H9 (cell line): ENCODE data around the gene TMEM120B. TPM values are rescaled to one million over a fixed set of nuclear protein-coding genes. Genes with fewer than 3 reads are reported as not detected.
A peak's percentile ranks its signal among the peaks of the same experiment; 100 is the strongest.

Experiments used
- DNase-seq: peaks from one replicate; pipeline ENCODE4 v3.0.0-alpha.2; 2017
- H2AFZ ChIP-seq: one replicate; pipeline ENCODE4 v1.6.1; 2013; ENCODE audit warnings: mild to moderate bottlenecking, low read length, control low read depth, moderate library complexity
- H2AK5ac ChIP-seq: 2 replicates; pipeline ENCODE4 v1.6.1; 2013; ENCODE audit warnings: low read length, control low read depth, mixed read lengths; ENCODE audit not compliant: insufficient read length
- H2BK120ac ChIP-seq: one replicate; pipeline ENCODE4 v1.6.1; 2013; ENCODE audit warnings: low read depth, mild to moderate bottlenecking, low read length, control low read depth, inconsistent platforms; ENCODE audit not compliant: poor library complexity, severe bottlenecking
- H2BK12ac ChIP-seq: 2 replicates; pipeline ENCODE4 v1.6.1; 2013; ENCODE audit warnings: low read length, control low read depth, mixed read lengths, low read depth; ENCODE audit not compliant: insufficient read length
- H2BK15ac ChIP-seq: 2 replicates; pipeline ENCODE4 v1.6.1; 2013; ENCODE audit warnings: low read depth, low read length, control low read depth
- H2BK20ac ChIP-seq: one replicate; pipeline ENCODE4 v1.6.1; 2013; ENCODE audit warnings: low read depth, mild to moderate bottlenecking, low read length, control low read depth, inconsistent platforms; ENCODE audit not compliant: poor library complexity, severe bottlenecking
- H2BK5ac ChIP-seq: 2 replicates; pipeline ENCODE4 v1.6.1; 2013; ENCODE audit warnings: low read length, control low read depth, mixed read lengths; ENCODE audit not compliant: insufficient read length
- H3K14ac ChIP-seq: 2 replicates; pipeline ENCODE4 v1.6.1; 2013; ENCODE audit warnings: low read length, control low read depth; ENCODE audit not compliant: insufficient read depth
- H3K18ac ChIP-seq: 2 replicates; pipeline ENCODE4 v1.6.1; 2013; ENCODE audit warnings: low read depth, mild to moderate bottlenecking, mixed read lengths, low read length, control low read depth; ENCODE audit not compliant: insufficient read length
- H3K23ac ChIP-seq: 2 replicates; pipeline ENCODE4 v1.6.1; 2013; ENCODE audit warnings: low read length, control low read depth, mixed read lengths, low read depth; ENCODE audit not compliant: insufficient read length
- H3K23me2 ChIP-seq: 2 replicates; pipeline ENCODE4 v1.6.1; 2013; ENCODE audit warnings: low read depth, mild to moderate bottlenecking, mixed read lengths, low read length, control low read depth; ENCODE audit not compliant: insufficient read length, poor library complexity, severe bottlenecking
- H3K27ac ChIP-seq: 2 replicates; pipeline ENCODE4 v1.5.1; 2013; ENCODE audit warnings: low read length, control low read depth, mixed read lengths, low read depth; ENCODE audit not compliant: insufficient read length
- H3K27me3 ChIP-seq: 2 replicates; pipeline ENCODE4 v1.6.1; 2013; ENCODE audit warnings: low read length, control low read depth, inconsistent platforms; ENCODE audit not compliant: insufficient read depth
- H3K4ac ChIP-seq: 2 replicates; pipeline ENCODE4 v1.6.1; 2013; ENCODE audit warnings: low read depth, mild to moderate bottlenecking, control low read depth, inconsistent platforms, low read length, moderate library complexity
- H3K4me1 ChIP-seq: 2 replicates; pipeline ENCODE4 v1.6.1; 2013; ENCODE audit warnings: low read length, control low read depth, inconsistent platforms; ENCODE audit not compliant: insufficient read depth
- H3K4me2 ChIP-seq: 2 replicates; pipeline ENCODE4 v1.6.1; 2013; ENCODE audit warnings: low read length, control low read depth, mixed read lengths; ENCODE audit not compliant: insufficient read length, insufficient read depth
- H3K56ac ChIP-seq: 2 replicates; pipeline ENCODE4 v1.6.1; 2013; ENCODE audit warnings: low read depth, mild to moderate bottlenecking, mixed read lengths, low read length, control low read depth; ENCODE audit not compliant: insufficient read length
- H3K79me1 ChIP-seq: 2 replicates; pipeline ENCODE4 v1.6.1; 2013; ENCODE audit warnings: low read depth, mild to moderate bottlenecking, moderate library complexity, low read length, control low read depth, inconsistent platforms; ENCODE audit not compliant: insufficient read depth, poor library complexity, severe bottlenecking
- H3K79me2 ChIP-seq: 2 replicates; pipeline ENCODE4 v1.6.1; 2013; ENCODE audit warnings: low read length, control low read depth, inconsistent platforms; ENCODE audit not compliant: insufficient read depth
- H3K9ac ChIP-seq: 2 replicates; pipeline ENCODE4 v1.6.1; 2013; ENCODE audit warnings: low read length, control low read depth, mixed read lengths; ENCODE audit not compliant: insufficient read length; ENCODE audit errors: extremely low read depth
- H3K9me3 ChIP-seq: one replicate; pipeline ENCODE4 v1.6.1; 2013; ENCODE audit warnings: low read depth, low read length, inconsistent platforms; ENCODE audit not compliant: control insufficient read depth
- H3T11ph ChIP-seq: one replicate; pipeline ENCODE4 v1.6.1; 2013; ENCODE audit warnings: mild to moderate bottlenecking, low read length, control low read depth, inconsistent platforms
- H4K20me1 ChIP-seq: one replicate; pipeline ENCODE4 v1.6.1; 2013; ENCODE audit not compliant: control insufficient read depth, insufficient read length, insufficient read depth
- H4K5ac ChIP-seq: 2 replicates; pipeline ENCODE4 v1.6.1; 2013; ENCODE audit warnings: low read depth, mild to moderate bottlenecking, mixed read lengths, low read length, control low read depth; ENCODE audit not compliant: insufficient read length
- H4K8ac ChIP-seq: replicated peaks from 2 replicates; pipeline ENCODE4 v1.6.1; 2013; ENCODE audit warnings: low read length, control low read depth, mixed read lengths, low read depth; ENCODE audit not compliant: insufficient read length
- H4K91ac ChIP-seq: 2 replicates; pipeline ENCODE4 v1.6.1; 2013; ENCODE audit warnings: low read depth, mild to moderate bottlenecking, moderate library complexity, mixed read lengths, low read length, control low read depth; ENCODE audit not compliant: insufficient read length
- H3K27ac Mint-ChIP-seq, 3 experiments: 2 replicates in 2 of 3; 3 replicates in 1 of 3; pipeline ENCODE4 v1.8.0; 2020 to 2021; ENCODE audit warnings: mixed read lengths in 3 of 3, mild to moderate bottlenecking in 1 of 3, moderate library complexity in 1 of 3
- H3K27me3 Mint-ChIP-seq: 2 replicates; pipeline ENCODE4 v1.8.0; 2021; ENCODE audit warnings: low read depth, mild to moderate bottlenecking, moderate library complexity, mixed read lengths
- H3K36me3 Mint-ChIP-seq, 3 experiments: 2 replicates in 2 of 3; 3 replicates in 1 of 3; pipeline ENCODE4 v1.8.0; 2020 to 2021; ENCODE audit warnings: low read depth in 3 of 3, mixed read lengths in 3 of 3; ENCODE audit not compliant: insufficient read depth in 1 of 3
- H3K4me1 Mint-ChIP-seq, 2 experiments: 2 replicates each; pipeline ENCODE4 v1.8.0; 2020; ENCODE audit warnings: mixed read lengths in 2 of 2
- H3K4me3 Mint-ChIP-seq, 2 experiments: 2 replicates in 1 of 2; 3 replicates in 1 of 2; pipeline ENCODE4 v1.8.0; 2020 to 2021; ENCODE audit warnings: mild to moderate bottlenecking in 2 of 2, mixed read lengths in 2 of 2, moderate library complexity in 1 of 2
- H3K9me3 Mint-ChIP-seq, 2 experiments: 2 replicates in 1 of 2; 3 replicates in 1 of 2; pipeline ENCODE4 v1.8.0; 2020; ENCODE audit warnings: mild to moderate bottlenecking in 2 of 2, mixed read lengths in 2 of 2, moderate library complexity in 1 of 2
- CTCF ChIP-seq: fragments of 200-600 bp; sonication (generic); conservative IDR thresholded peaks from 3 replicates; pipeline ENCODE4 v1.8.0; 2021; ENCODE audit warnings: antibody characterized with exemption, mild to moderate bottlenecking
- WGBS: extraction: QIAGEN DNeasy Blood & Tissue Kit; methylation state at CpG from one replicate; pipeline ENCODE4 v1.1.7; 2013; ENCODE audit warnings: missing lambda C conversion rate, low lambda C conversion rate, mixed read lengths; ENCODE audit not compliant: insufficient read length; ENCODE audit errors: extremely low coverage; 5-methylcytosine and 5-hydroxymethylcytosine counted together
- total RNA-seq: library from RNA; stranded (reverse); gene quantifications from 2 replicates; pipeline ENCODE4 v1.2.1, GENCODE V29; 2021

The TMEM120B gene
- total RNA-seq, 1 experiment from 2014 or later = 25.8 TPM

- no peak within 1 kb of the TSS for H2AFZ ChIP-seq
Observed at GRCh38 chr12:121803861-121804416, 91.4 kb downstream of the TMEM120B start, which contains the start of gene SETD1B. SETD1B (plus strand) TSS chr12:121804009; CDS start chr12:121804738, 729 bp downstream.

More at GRCh38 chr12:121803861-121804416, 91.4 kb downstream of the TMEM120B start, which contains the start of gene SETD1B:
- H3T11ph ChIP-seq = no peak within 1 kb of the TSS
- H3K14ac ChIP-seq = peak within 1 kb of the TSS; percentile 95
- Mint-ChIP-seq H3K9me3 (no peaks in the 10 kb centered on the region), H3K27ac (peak within 1 kb of the TSS; percentile 98 to 100 (median 100)), H3K4me3 (peak within 1 kb of the TSS; percentile 86 to 96), H3K27me3 (no peaks in the 10 kb centered on the region; the same call in 1 of the 2 replicates), H3K36me3 (peaks cover 15 to 30% (median 30%) of the 10 kb centered on the region in 3 experiments), H3K4me1 (peaks cover 31 to 37% of the 10 kb centered on the region in 2 experiments)
- H3K79me2 ChIP-seq = no peaks in the 10 kb centered on the region; the same call in 1 of the 2 replicates
- peaks cover 3% of the 10 kb centered on the region; the same call in 1 of the 2 replicates for H3K4me1 ChIP-seq
- H2BK20ac ChIP-seq = no peak within 1 kb of the TSS
- H3K23me2 ChIP-seq = peaks cover 27% of the 10 kb centered on the region
- peak within 1 kb of the TSS; percentile 98 for H3K4me2 ChIP-seq
- no peaks in the 10 kb centered on the region for H3K9me3 ChIP-seq
- no peak for TF ChIP-seq CTCF
- peak within 1 kb of the TSS; percentile 36 for H4K91ac ChIP-seq
- peak within 1 kb of the TSS; percentile 94 for H3K56ac ChIP-seq
- no peak within 1 kb of the TSS; the same call in 1 of the 2 replicates for H3K4ac ChIP-seq
- no peaks in the 10 kb centered on the region for H3K79me1 ChIP-seq
- H3K23ac ChIP-seq = no peak within 1 kb of the TSS
- H2BK5ac ChIP-seq = peak within 1 kb of the TSS; percentile 14
- no peak within 1 kb of the TSS for H2AK5ac ChIP-seq
- H3K18ac ChIP-seq = peak within 1 kb of the TSS; percentile 96
- DNase-seq = no peak
- no peak within 1 kb of the TSS for H2BK15ac ChIP-seq
- H3K27me3 ChIP-seq = no peaks in the 10 kb centered on the region
- no peaks in the 10 kb centered on the region for H4K20me1 ChIP-seq
- H3K9ac ChIP-seq = peak within 1 kb of the TSS; percentile 100
- peak within 1 kb of the TSS; percentile 80 for H4K5ac ChIP-seq
- no CpG with 5 or more reads among the region's 74 CpGs for WGBS
- H3K27ac ChIP-seq = peak within 1 kb of the TSS; percentile 99
- peak within 1 kb of the TSS; percentile 77 for H2BK12ac ChIP-seq
- no peak within 1 kb of the TSS for H4K8ac ChIP-seq
- peak within 1 kb of the TSS; percentile 52 for H2BK120ac ChIP-seq
